H1 (cell line): ENCODE measurements around the gene OR1M1. TPM values are rescaled to one million over a fixed set of nuclear protein-coding genes. Genes with fewer than 3 reads are reported as not detected.

Source experiments
- CHD7 ChIP-seq: fragments of 300-600 bp; sonication (generic); IDR thresholded peaks from 2 replicates; pipeline ENCODE4 v1.7.1; 2012; ENCODE audit warnings: low read length, moderate library complexity, mild to moderate bottlenecking, inconsistent platforms; ENCODE audit not compliant: insufficient replicate concordance
- CTBP2 ChIP-seq: IDR thresholded peaks from 2 replicates; pipeline ENCODE4 v1.7.0; 2011; ENCODE audit warnings: borderline replicate concordance, mild to moderate bottlenecking, moderate library complexity, mixed read lengths, low read length; ENCODE audit not compliant: insufficient read depth, insufficient read length
- EZH2 ChIP-seq: fragments of 200-600 bp; sonication (generic); IDR thresholded peaks from 2 replicates; pipeline ENCODE4 v1.7.1; 2012; ENCODE audit warnings: low read depth, mild to moderate bottlenecking, moderate library complexity, low read length, inconsistent platforms; ENCODE audit not compliant: severe bottlenecking
- GABPA ChIP-seq: IDR thresholded peaks from 2 replicates; pipeline ENCODE4 v1.6.1; 2011; ENCODE audit warnings: mild to moderate bottlenecking, low read length, moderate library complexity, borderline replicate concordance; ENCODE audit not compliant: insufficient read depth
- GTF2F1 ChIP-seq: IDR thresholded peaks from 2 replicates; pipeline ENCODE4 v1.6.1; 2012; ENCODE audit warnings: low read depth, low read length, improper control_type of control experiment, borderline replicate concordance
- KDM4A ChIP-seq: IDR thresholded peaks from one replicate; pipeline ENCODE4 v1.7.1; 2012; ENCODE audit warnings: low read depth, mild to moderate bottlenecking, moderate library complexity, low read length, inconsistent platforms; ENCODE audit not compliant: severe bottlenecking
- PHF8 ChIP-seq: fragments of 200-600 bp; sonication (generic); conservative IDR thresholded peaks from 2 replicates; pipeline ENCODE4 v1.7.1; 2012; ENCODE audit warnings: low read depth, mild to moderate bottlenecking, inconsistent platforms, low read length, moderate library complexity
- RXRA ChIP-seq: IDR thresholded peaks from 2 replicates; pipeline ENCODE4 v1.6.1; 2011; ENCODE audit warnings: low read depth, mild to moderate bottlenecking, low read length, moderate library complexity; ENCODE audit not compliant: insufficient read depth
- SP2 ChIP-seq: IDR thresholded peaks from 2 replicates; pipeline ENCODE4 v1.6.1; 2012; ENCODE audit warnings: mild to moderate bottlenecking, low read length, inconsistent platforms
- SP4 ChIP-seq: IDR thresholded peaks from 2 replicates; pipeline ENCODE4 v1.6.1; 2012; ENCODE audit warnings: low read length, inconsistent platforms
- TCF12 ChIP-seq: IDR thresholded peaks from 2 replicates; pipeline ENCODE4 v1.6.1; 2011; ENCODE audit warnings: low read depth, mild to moderate bottlenecking, low read length
- polyA plus RNA-seq, 7 experiments: library from polyadenylated mRNA; depleted of rRNA in 3 of 7; stranded (reverse) in 5 of 7; unstranded in 2 of 7; fragments of >200 nt in 5 of 7; fragments of 200-250 nt in 2 of 7; gene quantifications; 1 replicate in 5 of 7; 2 replicates in 1 of 7; 4 replicates in 1 of 7; pipeline versions ENCODE4 v1.2.1 to v1.2.3, GENCODE V29; 2011 to 2013; ENCODE audit warnings: missing spikeins in 2 of 7, mixed read lengths in 2 of 7
- total RNA-seq: library from RNA; stranded (reverse); fragmentation: NEBNext Ultra II Directional; extraction: Animal tissue kit (Norgen Biotek cat#: 25700); gene quantifications from 2 replicates; pipeline ENCODE4 v1.2.1, GENCODE V29; 2021

OR1M1 gene
- total and polyA plus RNA-seq, 2 of the 8 experiments (the other 6 are each of a cell fraction or from before 2014, with no cell fraction given): 0.12 TPM; not detected in 1

DNA sequence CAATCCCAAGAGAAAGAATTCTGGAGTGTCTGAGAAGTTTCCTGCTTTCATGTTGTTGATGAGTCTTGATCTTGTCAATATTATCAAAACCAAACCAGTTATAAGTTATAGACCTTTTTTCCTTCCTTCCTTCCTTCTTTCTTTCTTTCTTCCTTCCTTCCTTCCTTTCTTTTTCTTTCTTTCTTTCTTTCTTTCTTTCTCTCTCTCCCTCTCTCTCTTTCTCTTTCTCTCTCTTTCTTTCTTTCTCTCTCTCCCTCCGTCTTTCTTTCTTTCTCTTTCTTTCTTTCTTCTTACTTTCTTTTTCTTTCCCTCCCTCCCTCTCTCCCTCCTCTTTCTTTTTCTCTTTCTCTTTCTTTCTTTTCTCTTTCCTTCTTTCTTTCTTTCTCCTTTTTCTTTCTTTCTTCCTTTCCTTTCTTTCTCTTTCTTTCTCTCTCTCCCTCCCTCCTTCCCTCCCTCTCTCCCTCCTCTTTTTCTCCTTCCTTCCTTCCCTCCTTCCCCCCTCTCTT lies 40.1 kb downstream of the OR1M1 start, which contains the start of gene OR7G3 (continued):
- TF ChIP-seq CHD7 (no peak), GTF2F1 (no peak), SP2 (no peak), KDM4A (no peak), GABPA (no peak), PHF8 (no peak), SP4 (no peak), RXRA (no peak), TCF12 (no peak), CTBP2 (no peak), EZH2 (no peak)
